Stimulated activated CD4-positive, alpha-beta T cell treated with anti-CD3 and anti-CD28 coated beads, Interleukin-4, amount 100 ng/mL, for 24 hours (primary cell): ENCODE results near the gene ZSCAN1.

Experiments
- DNase-seq: peaks from one replicate; pipeline ENCODE4 v3.0.0-alpha.2; 2020

The ZSCAN1 gene

GRCh38 chr19:58042495-58043340 is 8.9 kb downstream of the ZSCAN1 start:
- DNase-seq: no peak

GRCh38 chr19:58044391-58044790 is 10.6 kb downstream of the ZSCAN1 start:
- DNase-seq: no peak

- DNase-seq: no peak
Measured at GRCh38 chr19:58044886-58045285, 11.1 kb downstream of the ZSCAN1 start.

GRCh38 chr19:58045411-58046050 is 11.7 kb downstream of the ZSCAN1 start:
- DNase-seq: no peak

- no peak for DNase-seq
Measured at GRCh38 chr19:58046856-58047255, 13.0 kb downstream of the ZSCAN1 start.

GRCh38 chr19:58047672-58048071 is 13.8 kb downstream of the ZSCAN1 start:
- no peak for DNase-seq

DNA sequence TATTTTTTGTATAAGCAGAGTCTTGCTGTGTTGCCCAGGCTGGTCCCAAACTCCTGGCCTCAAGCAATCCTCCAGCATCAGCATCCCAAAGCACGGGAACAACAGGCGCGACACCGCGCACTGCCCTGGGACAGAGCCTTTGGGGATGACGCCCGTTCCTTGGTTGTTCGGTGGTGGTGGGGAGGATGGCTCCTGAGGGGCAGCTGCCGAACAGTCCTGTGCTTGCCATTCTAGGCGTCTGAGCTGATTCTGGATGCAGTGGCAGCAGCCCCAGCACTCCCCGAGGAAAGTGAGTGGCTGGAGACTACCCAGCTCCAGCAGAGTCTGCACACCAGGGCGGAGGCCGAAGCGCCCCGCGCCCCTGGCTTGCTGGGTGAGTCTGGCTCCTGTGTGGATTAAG is 18.4 kb downstream of the ZSCAN1 start:
- no peak for DNase-seq

DNA sequence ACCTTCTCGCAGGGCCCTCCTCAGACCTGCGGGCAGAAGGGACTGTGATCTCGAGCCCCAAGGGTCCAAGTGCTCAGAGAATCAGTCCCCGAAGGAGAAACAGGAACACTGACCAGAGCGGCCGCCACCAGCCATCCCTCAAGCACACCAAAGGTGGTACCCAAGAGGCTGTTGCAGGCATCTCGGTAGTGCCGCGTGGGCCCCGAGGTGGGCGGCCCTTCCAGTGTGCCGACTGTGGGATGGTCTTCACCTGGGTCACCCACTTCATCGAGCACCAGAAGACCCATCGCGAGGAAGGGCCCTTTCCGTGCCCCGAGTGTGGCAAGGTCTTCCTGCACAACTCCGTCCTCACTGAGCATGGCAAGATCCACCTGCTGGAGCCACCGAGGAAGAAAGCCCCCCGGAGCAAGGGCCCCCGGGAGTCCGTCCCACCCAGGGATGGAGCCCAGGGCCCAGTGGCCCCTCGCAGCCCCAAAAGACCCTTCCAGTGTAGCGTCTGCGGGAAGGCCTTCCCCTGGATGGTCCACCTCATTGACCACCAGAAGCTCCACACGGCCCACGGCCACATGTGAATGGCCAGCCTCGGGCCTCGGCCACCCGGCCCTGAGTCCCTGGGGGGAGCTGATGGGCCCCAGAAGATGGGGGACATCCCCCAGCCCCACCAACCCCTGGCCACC is 19.8 kb downstream of the ZSCAN1 start:
- DNase-seq: no peak

DNA sequence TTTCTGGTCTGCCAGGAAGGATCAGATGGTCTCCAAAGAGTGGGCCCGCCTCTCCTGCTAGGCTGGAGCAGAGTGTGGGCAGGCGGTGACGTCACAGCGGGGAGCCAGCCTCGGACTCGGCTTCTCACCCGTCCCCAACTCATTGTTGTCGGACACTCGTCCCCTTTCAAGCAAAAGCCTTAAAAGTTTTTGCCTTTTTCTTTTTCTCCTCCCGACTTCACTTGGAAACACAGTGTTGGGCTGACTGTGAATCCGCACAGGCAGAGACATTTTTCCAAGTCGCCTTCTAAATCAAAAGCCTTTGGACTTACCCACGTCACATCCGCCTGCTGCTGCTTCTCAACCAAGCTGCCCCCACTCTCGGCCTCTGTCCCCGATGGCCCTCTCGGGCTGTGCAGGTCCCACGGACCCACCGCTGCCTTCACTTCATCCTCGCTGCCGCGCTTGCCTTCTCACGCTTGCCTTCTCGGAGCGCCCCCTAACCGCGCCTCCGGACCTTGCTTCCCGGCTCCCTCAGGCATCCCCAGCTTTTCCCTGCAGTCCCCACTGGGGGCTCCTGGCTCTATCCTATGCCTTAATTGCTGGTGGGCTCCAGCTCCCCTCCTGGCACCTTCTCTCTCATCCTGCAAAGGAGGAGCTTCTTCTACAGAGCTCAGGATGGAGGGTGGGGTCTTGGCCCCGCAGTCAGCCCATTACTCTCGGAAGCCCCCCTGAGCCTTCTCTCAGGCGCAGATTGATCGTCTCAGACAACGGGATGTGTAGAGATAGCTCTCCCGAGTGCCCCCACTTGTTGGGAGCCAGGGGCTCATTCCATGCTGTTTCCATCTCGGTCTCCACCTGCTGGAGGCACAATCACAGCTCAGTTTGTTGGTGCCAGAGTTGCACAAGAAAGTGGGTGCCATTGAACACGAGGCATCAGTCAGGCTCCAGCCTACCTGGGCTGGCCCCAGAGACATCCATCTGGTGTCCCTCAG is 21.4 kb downstream of the ZSCAN1 start:
- DNase-seq: no peak

GRCh38 chr19:58056261-58056660 is 22.4 kb downstream of the ZSCAN1 start:
- DNase-seq: no peak

DNA sequence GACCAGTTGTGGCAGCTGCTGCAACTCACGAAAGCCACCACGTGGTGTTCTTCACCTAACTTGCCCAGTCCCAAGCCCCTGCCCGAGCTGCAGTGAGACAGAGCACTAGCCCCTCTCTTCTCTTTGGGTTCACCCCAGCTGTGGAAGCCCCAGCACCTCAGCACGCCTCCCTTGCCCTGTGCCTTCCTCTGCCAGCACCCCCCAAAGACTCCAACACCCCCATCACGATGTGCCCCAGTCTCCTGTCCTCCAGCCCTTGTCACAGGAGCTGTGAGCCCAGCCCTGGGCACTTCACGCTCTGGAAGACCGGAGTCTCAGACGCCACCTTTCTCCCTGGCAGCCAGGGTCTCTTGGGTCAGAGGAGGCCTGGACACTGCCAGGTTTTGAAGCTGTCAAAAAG is 23.0 kb downstream of the ZSCAN1 start:
- no peak for DNase-seq

DNA sequence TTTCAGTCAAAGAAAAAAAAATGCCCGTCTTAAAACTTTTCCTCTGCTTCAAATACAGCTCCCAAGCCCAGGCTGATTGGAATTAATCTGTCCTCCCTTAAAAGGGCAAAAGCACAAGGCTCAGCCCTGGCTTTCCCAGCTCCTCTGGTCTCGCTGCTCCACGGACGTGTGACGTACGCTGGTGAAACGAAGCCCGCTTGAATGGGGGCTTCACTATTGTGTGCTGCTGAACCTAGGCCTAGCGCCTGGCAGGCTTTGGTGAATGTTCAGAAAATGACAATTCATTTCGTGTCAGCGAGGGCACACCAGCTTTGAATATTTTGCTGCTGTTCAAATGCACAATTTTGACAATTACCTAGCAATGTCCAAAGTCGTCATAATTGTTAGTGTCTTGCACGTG is 24.6 kb downstream of the ZSCAN1 start:
- no peak for DNase-seq

DNA sequence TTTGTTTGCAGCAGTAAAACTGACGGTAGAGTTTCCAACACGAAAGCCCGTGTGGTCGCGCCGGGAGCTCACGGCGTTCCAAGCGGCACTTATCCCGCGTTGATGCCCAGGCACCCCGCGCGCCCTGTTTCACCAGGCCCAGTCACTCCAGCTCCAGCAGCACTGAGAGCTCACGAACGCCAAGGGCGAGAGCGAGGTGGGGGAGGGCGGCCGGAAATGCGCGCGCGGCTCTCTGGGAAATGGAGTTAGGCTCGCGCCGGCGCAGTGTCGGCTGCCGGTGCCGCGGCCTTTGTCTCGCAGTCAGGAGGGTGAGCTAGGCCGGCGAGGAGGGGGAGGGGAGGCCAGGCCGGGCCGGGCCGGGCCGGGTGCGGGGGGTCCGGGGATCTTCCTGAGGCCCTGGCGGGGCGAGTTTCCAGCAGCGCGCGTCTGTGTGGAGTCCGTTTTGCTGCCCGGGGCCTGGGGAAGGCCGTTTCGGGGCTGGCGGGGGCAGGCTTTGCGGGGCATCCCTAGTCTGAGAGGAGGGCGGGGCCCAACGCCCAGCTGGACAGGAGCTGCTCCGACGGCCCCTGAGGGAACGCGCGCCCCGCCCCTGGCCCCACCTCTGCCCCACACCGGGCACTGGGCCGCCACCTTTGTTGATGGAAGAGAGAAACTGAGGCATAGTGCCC is 25.3 kb downstream of the ZSCAN1 start, which contains the start of gene ZNF135:
Gene ZNF135, plus strand, starts transcription at position 280 of the 668 bp plus-strand sequence. CDS start 721 bp downstream, outside the sequence.
- DNase-seq: peak; percentile 47

DNA sequence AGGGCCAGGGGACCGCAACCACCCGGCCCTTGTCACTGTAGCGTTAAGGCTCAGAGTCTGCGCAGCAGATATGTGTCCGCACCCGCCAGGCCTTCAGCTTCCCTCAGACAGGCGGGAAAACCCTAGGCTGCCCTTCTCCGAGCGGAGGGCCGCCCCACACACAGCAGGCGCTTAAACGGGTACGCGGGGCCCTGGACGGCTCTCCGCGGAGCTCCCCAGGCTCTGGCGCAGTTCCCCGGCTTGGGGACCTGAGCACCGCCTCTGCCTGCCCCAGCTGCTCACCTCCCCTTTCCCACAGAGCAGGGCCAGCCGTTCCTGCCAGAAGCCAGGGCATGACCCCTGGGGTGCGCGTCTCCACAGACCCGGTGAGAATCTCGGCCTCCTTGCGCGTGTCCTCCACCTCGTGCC is 25.9 kb downstream of the ZSCAN1 start:
- DNase-seq: no peak

- DNase-seq: no peak
Measured at GRCh38 chr19:58060231-58060630, 26.4 kb downstream of the ZSCAN1 start.

GRCh38 chr19:58063712-58064111 is 29.9 kb downstream of the ZSCAN1 start:
- DNase-seq: no peak

GRCh38 chr19:58067240-58067912 is 33.6 kb downstream of the ZSCAN1 start:
- no peak for DNase-seq

- DNase-seq: no peak
Measured at GRCh38 chr19:58079792-58080191, 46.0 kb downstream of the ZSCAN1 start.

DNA sequence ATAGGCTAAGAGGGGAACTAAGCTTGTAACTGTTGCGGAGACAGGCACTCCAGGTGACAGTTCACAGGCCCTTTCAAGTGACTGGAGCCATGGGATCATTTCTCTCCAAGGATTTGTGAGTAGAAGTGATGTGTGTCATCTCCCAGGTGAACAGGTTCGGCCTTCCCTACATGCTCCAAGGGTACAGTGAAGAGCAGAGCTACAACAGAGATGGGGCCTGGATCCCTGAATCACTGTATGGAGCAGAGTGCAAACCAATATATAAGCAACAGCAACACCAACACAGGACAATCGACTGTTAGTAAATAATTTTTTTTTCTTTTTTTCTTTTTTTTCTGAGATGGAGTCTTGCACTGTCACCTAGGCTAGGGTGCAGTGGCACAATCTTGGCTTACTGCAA is 49.2 kb downstream of the ZSCAN1 start:
- no peak for DNase-seq

DNA sequence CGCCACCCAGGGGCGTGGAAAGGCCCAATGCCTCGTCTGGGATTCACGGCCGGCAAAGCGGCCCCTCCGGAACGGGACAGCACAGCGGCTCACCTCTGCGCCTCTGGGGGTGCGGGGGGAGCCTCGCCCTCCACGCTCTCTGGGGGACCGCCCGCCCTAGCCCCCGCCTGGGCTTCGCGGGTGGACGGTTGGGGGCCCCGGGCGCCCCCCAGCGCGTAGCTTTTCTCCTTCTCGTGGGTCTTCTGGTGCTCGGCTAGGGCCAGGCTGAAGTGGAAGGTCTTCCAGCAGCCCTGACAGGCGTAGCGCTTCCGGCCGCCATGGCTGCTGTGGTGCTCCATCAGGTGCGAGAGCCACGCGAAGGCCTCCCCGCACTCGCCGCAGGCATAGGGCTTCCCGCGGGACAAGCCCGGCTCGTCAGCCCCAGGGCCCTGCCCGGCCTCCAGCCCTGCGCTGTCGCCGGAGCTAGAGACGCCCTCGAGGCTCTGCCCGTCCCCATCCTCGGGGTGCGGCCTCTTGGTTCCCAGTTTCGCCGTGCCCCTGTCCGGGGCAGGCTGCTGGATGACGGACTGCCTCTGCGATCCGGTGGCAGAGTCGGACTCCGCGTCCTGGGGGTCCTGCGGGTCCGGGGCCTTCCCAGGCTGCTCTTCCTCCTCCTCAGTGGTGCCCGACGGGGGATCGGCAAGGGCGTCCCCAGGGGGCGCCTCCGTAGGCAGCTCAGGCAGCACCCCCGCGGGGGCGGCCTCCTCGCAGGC is 50.9 kb downstream of the ZSCAN1 start:
- no peak for DNase-seq
